ENCODE data around the gene RPS5.
"Not testable (repeated sequence)": the region's sequence is repeated elsewhere in the genome, so short reads cannot be mapped to it uniquely, and the experiment has no call there.

Gene RPS5

GRCh38 chr19:58385891-58386575, 1.0 kb upstream of the RPS5 start:
- no peak for DNase-seq

GRCh38 chr19:58387338-58388174, 487 bp downstream of the RPS5 start:
- DNase-seq = no peak

GRCh38 chr19:58388175-58388526, 1.1 kb downstream of the RPS5 start:
- DNase-seq = no peak

GRCh38 chr19:58392945-58393724, 6.1 kb downstream of the RPS5 start:
- no peak for DNase-seq

- DNase-seq = no peak
Measured at GRCh38 chr19:58393725-58394033, 6.6 kb downstream of the RPS5 start.

- no peak for DNase-seq
Measured at GRCh38 chr19:58394821-58395219, 7.8 kb downstream of the RPS5 start.

GRCh38 chr19:58395220-58395978, 8.3 kb downstream of the RPS5 start, which contains the start of gene RNF225:
RNF225 (plus strand) TSS chr19:58395656; CDS start chr19:58396090, 434 bp downstream.
- no peak for DNase-seq

GRCh38 chr19:58395979-58396627, 9.0 kb downstream of the RPS5 start:
- no peak for DNase-seq

GRCh38 chr19:58396691-58397532, 9.8 kb downstream of the RPS5 start:
- no peak for DNase-seq

GRCh38 chr19:58397533-58398037, 10.5 kb downstream of the RPS5 start:
- no peak for DNase-seq

- no peak for DNase-seq
Measured at GRCh38 chr19:58398087-58398486, 11.0 kb downstream of the RPS5 start.

- DNase-seq = no peak
Measured at GRCh38 chr19:58398545-58398944, 11.5 kb downstream of the RPS5 start.

GRCh38 chr19:58399903-58400302, 12.8 kb downstream of the RPS5 start:
- no peak for DNase-seq

GRCh38 chr19:58400316-58400915, 13.3 kb downstream of the RPS5 start:
- no peak for DNase-seq

GRCh38 chr19:58400916-58401839, 14.1 kb downstream of the RPS5 start:
- peak; percentile 99 for DNase-seq

GRCh38 chr19:58401840-58402421, 14.9 kb downstream of the RPS5 start:
- no peak for DNase-seq

GRCh38 chr19:58403920-58404478, 16.9 kb downstream of the RPS5 start:
- not testable (repeated sequence) for DNase-seq

- DNase-seq = no peak
Measured at GRCh38 chr19:58406818-58407657, 20.0 kb downstream of the RPS5 start.

Data from suppressor macrophage treated with lipopolysaccharide for 4 hours (primary cell).